Endodermal cell (in vitro differentiated cells): Measurements from ENCODE around the gene MLLT3. TPM values are rescaled to one million over a fixed set of nuclear protein-coding genes. Genes with fewer than 3 reads are reported as not detected.
A peak's percentile ranks its signal among the peaks of the same experiment; 100 is the strongest.

Source experiments
- DNase-seq: peaks from one replicate; pipeline ENCODE4 v3.0.0-alpha.2; 2017
- H3K27ac ChIP-seq: 2 replicates; pipeline ENCODE4 v1.5.1; 2013; ENCODE audit warnings: mild to moderate bottlenecking, low read depth, low read length, moderate library complexity
- H3K27me3 ChIP-seq: 2 replicates; pipeline ENCODE4 v1.6.1; 2013; ENCODE audit warnings: mild to moderate bottlenecking, low read length, moderate library complexity; ENCODE audit not compliant: insufficient read depth, control insufficient read depth, poor library complexity, severe bottlenecking
- H3K36me3 ChIP-seq: 2 replicates; pipeline ENCODE4 v1.7.0; 2013; ENCODE audit warnings: mild to moderate bottlenecking, low read length, moderate library complexity; ENCODE audit not compliant: control insufficient read depth, insufficient read depth
- H3K4me1 ChIP-seq: one replicate; pipeline ENCODE4 v1.7.0; 2013; ENCODE audit warnings: low read length; ENCODE audit not compliant: control insufficient read depth, insufficient read depth
- H3K4me3 ChIP-seq: 2 replicates; pipeline ENCODE4 v1.5.1; 2013; ENCODE audit warnings: mild to moderate bottlenecking, low read length, moderate library complexity
- H3K9ac ChIP-seq: 2 replicates; pipeline ENCODE4 v1.6.1; 2013; ENCODE audit warnings: mild to moderate bottlenecking, low read length, moderate library complexity; ENCODE audit not compliant: poor library complexity, severe bottlenecking; ENCODE audit errors: extremely low read depth
- H3K9me3 ChIP-seq: 2 replicates; pipeline ENCODE4 v1.6.1; 2013; ENCODE audit warnings: mild to moderate bottlenecking, low read length, moderate library complexity; ENCODE audit not compliant: control insufficient read depth
- H3K27ac Mint-ChIP-seq: 2 replicates; pipeline ENCODE4 v1.8.0; 2020; ENCODE audit warnings: mixed read lengths
- H3K27me3 Mint-ChIP-seq: 2 replicates; pipeline ENCODE4 v1.8.0; 2021; ENCODE audit warnings: mild to moderate bottlenecking, mixed read lengths; ENCODE audit not compliant: insufficient read depth
- H3K36me3 Mint-ChIP-seq: 2 replicates; pipeline ENCODE4 v1.8.0; 2020; ENCODE audit warnings: low read depth, mixed read lengths
- H3K4me1 Mint-ChIP-seq: 2 replicates; pipeline ENCODE4 v1.8.0; 2020; ENCODE audit warnings: mixed read lengths
- H3K4me3 Mint-ChIP-seq: 2 replicates; pipeline ENCODE4 v1.8.0; 2020; ENCODE audit warnings: mild to moderate bottlenecking, moderate library complexity, mixed read lengths
- H3K9me3 Mint-ChIP-seq: 2 replicates; pipeline ENCODE4 v1.8.0; 2020; ENCODE audit warnings: mild to moderate bottlenecking, mixed read lengths
- WGBS, 2 experiments: methylation state at CpG; one replicate each; pipeline versions ENCODE4 v1.1.5 to v1.1.7; 2013; ENCODE audit warnings: missing lambda C conversion rate in 2 of 2, mixed read lengths in 1 of 2; ENCODE audit not compliant: insufficient coverage in 1 of 2, insufficient read length in 1 of 2; 5-methylcytosine and 5-hydroxymethylcytosine counted together
- total RNA-seq, 2 donors: library from RNA; stranded (reverse); fragmentation: NEBNext Ultra II Directional in 1 of 2; extraction: Animal tissue kit (Norgen Biotek cat#: 25700) in 1 of 2; gene quantifications; 2 replicates in 1 of 2; 3 replicates in 1 of 2; pipeline ENCODE4 v1.2.1, GENCODE V29; 2021
- TF ChIP-seq, protein P1 (sequence below): fragments of 200-600 bp; sonication (generic); conservative IDR thresholded peaks from 2 replicates; pipeline ENCODE4 v1.5.0; 2021; ENCODE audit warnings: antibody characterized with exemption, mild to moderate bottlenecking

The MLLT3 gene
- total RNA-seq, 2 donors from 2014 or later, result 5.5 to 12.2 TPM

DNA sequence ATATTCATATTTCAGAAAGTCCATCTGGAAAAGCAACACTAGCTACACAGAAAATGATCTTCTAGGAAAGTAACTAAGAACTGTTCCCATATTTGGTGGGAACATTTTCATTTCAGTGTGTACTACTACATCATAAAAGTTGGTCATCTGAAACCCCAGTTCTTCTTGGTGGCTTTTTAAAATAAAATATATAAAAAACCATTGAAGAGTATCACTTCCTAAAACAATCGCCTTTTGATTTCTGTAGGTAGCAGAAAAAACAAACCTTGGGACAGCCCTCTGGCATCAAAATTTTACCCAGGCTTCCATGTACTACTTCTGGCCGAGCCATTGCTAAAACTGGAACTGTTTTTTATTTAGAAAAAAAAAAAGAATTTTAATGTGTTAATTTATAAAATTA lies 158.5 kb downstream of the MLLT3 start:
- peaks cover 9% of the 10 kb centered on the region for H3K9me3 ChIP-seq
- Mint-ChIP-seq H3K36me3 (no peaks in the 10 kb centered on the region), H3K4me3 (no peak overlapping the region), H3K27me3 (no peaks in the 10 kb centered on the region), H3K27ac (no peak overlapping the region), H3K9me3 (no peaks in the 10 kb centered on the region), H3K4me1 (peaks cover 10% of the 10 kb centered on the region)
- H3K27me3 ChIP-seq, result no peaks in the 10 kb centered on the region
- DNase-seq, result no peak
- H3K27ac ChIP-seq, result no peak overlapping the region
- WGBS, 2 experiments, result 100% methylated on average over 1 of the region's 2 CpGs; no CpG with 5 or more reads in 1 of the 2 experiments
- TF ChIP-seq, protein P1, sequence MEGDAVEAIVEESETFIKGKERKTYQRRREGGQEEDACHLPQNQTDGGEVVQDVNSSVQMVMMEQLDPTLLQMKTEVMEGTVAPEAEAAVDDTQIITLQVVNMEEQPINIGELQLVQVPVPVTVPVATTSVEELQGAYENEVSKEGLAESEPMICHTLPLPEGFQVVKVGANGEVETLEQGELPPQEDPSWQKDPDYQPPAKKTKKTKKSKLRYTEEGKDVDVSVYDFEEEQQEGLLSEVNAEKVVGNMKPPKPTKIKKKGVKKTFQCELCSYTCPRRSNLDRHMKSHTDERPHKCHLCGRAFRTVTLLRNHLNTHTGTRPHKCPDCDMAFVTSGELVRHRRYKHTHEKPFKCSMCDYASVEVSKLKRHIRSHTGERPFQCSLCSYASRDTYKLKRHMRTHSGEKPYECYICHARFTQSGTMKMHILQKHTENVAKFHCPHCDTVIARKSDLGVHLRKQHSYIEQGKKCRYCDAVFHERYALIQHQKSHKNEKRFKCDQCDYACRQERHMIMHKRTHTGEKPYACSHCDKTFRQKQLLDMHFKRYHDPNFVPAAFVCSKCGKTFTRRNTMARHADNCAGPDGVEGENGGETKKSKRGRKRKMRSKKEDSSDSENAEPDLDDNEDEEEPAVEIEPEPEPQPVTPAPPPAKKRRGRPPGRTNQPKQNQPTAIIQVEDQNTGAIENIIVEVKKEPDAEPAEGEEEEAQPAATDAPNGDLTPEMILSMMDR, result no peak
- H3K4me3 ChIP-seq, result no peak overlapping the region
- H3K36me3 ChIP-seq, result no peaks in the 10 kb centered on the region
- no peak overlapping the region for H3K9ac ChIP-seq
- H3K4me1 ChIP-seq, result peaks cover 11% of the 10 kb centered on the region

DNA sequence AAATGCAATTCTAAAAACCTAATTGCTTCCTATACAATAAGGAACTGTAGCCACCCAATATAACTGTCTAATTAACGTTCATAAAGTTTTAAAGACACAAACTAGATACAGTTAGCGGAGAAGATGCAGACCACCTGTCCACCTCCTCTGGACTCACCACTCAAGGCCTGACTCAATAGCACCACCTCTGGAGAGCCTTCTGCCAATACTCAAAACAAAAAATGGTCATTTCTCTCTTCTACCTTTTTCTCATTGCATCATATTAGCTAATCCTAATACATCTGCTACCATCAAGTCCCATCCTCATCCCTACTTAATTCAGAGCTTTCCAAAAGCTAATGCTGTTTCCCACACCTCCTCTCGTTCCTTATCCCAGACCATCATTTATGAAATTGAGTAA lies 159.9 kb downstream of the MLLT3 start:
- H3K36me3 Mint-ChIP-seq, result no peaks in the 10 kb centered on the region
- H3K27me3 Mint-ChIP-seq, result no peaks in the 10 kb centered on the region
- no peak for DNase-seq
- TF ChIP-seq, protein P1, result peak; percentile 70
- Histone ChIP-seq H3K9ac (no peak overlapping the region), H3K4me1 (peaks cover 14% of the 10 kb centered on the region), H3K9me3 (no peaks in the 10 kb centered on the region), H3K27ac (no peak overlapping the region), H3K27me3 (no peaks in the 10 kb centered on the region), H3K4me3 (no peak overlapping the region), H3K36me3 (no peaks in the 10 kb centered on the region)
- H3K4me3 Mint-ChIP-seq, result no peak overlapping the region
- 90 to 100% methylated on average over 2 to 3 of the region's 3 CpGs for WGBS, 2 experiments
- H3K4me1 Mint-ChIP-seq, result peaks cover 6% of the 10 kb centered on the region
- no peak overlapping the region for H3K27ac Mint-ChIP-seq
- H3K9me3 Mint-ChIP-seq, result no peaks in the 10 kb centered on the region

DNA sequence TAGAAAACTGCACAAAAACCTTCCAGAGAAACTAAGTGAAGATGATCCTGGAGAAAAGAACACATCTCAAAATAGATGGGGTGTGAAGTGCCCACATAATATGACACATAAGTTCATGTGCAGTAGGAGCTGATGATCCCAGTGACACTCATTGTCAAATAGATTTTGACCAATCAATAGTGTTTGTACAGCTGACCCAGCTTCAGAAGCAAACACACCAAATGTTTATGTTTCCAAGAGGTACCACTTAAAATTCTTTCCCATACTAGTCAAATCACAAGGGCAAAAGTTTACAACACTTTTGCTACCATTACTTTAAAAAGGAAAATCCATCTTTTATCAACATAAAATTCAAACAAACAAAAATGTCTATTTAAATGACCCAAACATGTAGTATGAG lies 175.0 kb downstream of the MLLT3 start:
- no peaks in the 10 kb centered on the region for H3K36me3 ChIP-seq
- TF ChIP-seq, protein P1, result no peak
- peaks cover 8% of the 10 kb centered on the region for H3K4me1 Mint-ChIP-seq
- no peak for DNase-seq
- no peak overlapping the region for H3K4me3 Mint-ChIP-seq
- no peaks in the 10 kb centered on the region for H3K9me3 ChIP-seq
- no peaks in the 10 kb centered on the region for H3K9me3 Mint-ChIP-seq
- H3K9ac ChIP-seq, result no peak overlapping the region
- no peak overlapping the region for H3K4me3 ChIP-seq
- no peak overlapping the region for H3K27ac Mint-ChIP-seq
- H3K27me3 ChIP-seq, result no peaks in the 10 kb centered on the region
- no peaks in the 10 kb centered on the region for H3K27me3 Mint-ChIP-seq
- H3K36me3 Mint-ChIP-seq, result no peaks in the 10 kb centered on the region
- no peak overlapping the region for H3K27ac ChIP-seq
- no peaks in the 10 kb centered on the region for H3K4me1 ChIP-seq
